HG03378 (cell line): ENCODE data around the gene PHACTR2.
A peak's percentile ranks its signal among the peaks of the same experiment; 100 is the strongest.

ENCODE experiments used
- ATAC-seq: cut with Tn5 transposase; IDR thresholded peaks from one replicate; pipeline ENCODE4 v1.9.1; 2021; ENCODE audit warnings: mild to moderate bottlenecking, moderate library complexity; ENCODE audit not compliant: unreplicated experiment

PHACTR2 gene

DNA sequence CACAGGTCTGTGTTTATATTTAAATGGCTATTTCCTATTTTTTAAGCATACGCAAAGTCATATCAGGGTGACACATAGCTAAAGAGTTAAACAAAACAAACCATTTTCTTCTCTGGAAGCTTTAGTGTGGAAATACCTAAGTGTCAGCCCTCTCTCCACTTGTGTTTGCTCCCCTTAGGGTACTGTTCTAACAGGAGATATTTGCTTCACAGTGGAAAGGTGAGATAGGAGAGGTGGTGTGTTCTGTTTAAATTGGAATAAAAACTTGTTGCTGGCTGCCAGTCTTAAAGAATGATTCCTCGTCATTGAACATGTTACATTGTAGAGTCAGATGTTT lies 18.9 kb downstream of the PHACTR2 start:
- no peak for ATAC-seq

- ATAC-seq, result no peak
Measured at GRCh38 chr6:143697076-143697800, 19.5 kb downstream of the PHACTR2 start.

DNA sequence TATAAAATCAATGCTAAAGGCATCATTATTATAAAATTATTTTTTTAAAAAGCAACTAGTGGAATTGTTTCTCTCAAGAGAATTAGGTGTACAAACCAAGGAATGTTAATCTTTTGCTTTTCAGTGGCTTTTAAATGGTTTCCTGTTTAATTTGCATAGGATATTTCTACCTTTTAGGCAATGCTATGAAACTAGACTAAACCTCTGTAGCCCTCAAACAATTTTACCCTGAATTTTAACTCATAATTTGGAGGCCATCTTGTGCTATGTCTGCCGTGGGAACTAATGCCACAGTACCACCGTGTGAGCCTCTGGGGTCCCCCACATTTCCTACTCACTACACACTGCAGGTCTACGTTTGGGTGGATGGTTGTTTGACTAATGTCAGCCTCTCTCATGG lies 20.6 kb downstream of the PHACTR2 start:
- ATAC-seq, result no peak

DNA sequence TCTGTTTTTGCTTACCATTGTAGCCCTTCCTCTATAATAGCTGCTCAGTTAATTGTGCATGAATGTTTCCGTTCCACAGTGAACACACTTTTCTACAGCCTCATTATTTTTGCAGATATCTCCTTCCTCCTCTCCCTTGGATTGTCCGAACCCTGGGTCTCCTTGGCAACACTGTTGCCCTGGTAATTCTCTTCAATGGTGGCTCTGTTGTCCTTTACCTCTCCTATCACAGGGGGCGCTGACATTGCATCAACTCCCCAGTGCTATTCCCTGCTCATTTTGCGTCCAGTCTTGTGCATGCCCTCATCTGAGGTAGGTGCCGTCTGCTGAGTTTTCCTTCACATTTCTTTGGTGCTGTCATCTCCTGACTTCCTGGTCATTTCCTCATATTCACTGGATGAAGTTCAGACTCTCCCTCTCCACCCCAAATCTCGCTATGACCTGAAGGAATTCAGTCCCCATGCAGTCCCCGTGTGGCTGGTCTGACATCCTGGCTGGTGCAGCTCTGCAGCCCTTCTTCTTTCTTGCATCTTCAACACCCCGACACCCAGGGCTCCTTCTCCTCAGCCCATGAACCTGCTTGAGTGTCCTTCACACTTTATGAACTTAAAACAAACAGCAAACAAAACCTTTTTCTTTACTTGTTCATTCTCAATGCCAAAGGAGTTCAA lies 21.1 kb downstream of the PHACTR2 start:
- no peak for ATAC-seq

DNA sequence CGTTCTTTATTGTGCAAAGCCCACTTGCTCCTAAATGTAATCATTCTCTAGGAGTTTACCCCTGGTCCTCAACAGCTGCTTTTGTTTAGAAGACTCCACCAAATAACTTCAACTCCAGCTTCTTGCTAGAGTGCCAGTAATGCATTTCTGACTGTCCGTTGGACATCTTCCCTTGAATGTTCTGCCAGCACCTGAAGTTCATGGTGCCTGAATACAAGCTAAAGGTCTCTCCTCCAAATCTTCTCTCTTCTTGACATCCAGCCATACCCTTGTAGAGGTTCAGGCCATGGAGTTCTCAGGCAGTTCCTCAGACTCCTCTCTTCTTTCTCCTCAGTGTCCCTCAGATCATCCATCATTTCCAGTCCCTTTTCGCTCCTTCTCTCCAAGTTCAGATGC lies 21.7 kb downstream of the PHACTR2 start:
- no peak for ATAC-seq

DNA sequence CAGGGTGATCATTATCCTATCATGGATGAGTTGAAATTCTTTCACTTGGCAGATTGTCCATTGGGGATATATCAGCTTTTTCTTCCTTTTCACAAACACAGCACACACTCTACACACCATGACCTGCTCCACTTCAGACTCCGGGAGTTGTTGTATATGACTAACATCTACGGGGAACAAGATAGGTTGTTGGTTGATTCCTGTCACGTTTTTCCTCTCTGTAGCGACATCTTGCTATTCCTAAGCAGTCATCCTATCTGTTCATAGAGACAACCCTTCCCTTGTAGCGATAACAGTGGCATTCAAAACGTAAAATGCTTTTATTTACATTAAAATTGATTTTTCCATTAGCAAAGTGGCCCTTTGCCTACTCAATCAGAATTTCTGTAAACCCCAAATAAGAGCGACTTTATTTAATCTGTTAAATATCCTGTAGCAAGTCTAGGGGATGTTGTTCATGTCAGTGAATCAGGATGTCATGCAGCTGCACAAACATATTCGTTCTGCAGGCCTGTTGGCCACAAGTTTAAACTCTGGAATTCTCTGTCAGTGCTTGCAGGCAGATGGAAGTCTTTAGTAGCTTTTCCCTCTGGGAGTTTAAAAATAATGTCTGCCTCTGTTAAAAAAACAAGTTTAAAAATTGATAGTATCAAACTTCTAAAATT lies 23.1 kb downstream of the PHACTR2 start:
- ATAC-seq, result no peak

DNA sequence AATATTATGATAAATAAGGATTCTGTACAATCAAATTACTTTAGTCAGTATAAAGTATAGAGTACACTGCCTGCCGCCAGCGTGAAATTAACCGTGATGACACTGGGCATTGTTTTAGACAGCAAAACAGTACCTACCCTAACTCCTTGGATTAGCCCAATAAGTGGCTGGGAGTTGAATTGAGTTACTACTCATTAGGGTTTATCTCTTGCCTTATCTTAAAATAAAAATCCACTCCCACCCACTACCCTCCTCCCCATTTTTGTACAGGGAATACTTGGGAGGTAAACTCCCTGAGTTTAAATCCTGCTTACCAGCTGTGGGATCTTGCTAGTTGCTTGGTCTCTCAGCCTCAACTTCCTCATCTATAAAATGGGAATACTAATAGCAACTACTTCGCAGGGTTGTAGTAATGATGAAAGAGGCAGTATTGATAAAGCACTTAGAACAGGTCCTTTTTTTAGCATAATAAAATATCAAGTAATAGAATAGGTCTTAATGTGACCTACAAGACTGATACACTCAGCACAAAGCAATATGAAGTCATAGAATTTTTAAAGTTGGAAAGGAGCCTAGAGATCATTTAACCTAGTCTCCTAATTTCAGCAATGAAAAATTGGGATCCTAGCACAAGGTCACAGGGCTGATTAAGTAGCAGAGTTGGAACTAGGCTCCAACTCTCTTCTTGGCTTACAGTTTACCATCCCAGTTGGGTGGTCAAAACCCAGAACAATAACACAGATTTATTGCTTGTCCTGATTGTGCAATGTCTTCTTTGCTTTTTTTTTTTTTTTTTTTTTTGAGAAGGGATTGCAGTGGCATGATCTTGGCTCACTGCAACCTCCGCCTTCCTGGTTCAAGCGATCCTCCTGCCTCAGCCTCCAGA lies 23.8 kb downstream of the PHACTR2 start:
- no peak for ATAC-seq

DNA sequence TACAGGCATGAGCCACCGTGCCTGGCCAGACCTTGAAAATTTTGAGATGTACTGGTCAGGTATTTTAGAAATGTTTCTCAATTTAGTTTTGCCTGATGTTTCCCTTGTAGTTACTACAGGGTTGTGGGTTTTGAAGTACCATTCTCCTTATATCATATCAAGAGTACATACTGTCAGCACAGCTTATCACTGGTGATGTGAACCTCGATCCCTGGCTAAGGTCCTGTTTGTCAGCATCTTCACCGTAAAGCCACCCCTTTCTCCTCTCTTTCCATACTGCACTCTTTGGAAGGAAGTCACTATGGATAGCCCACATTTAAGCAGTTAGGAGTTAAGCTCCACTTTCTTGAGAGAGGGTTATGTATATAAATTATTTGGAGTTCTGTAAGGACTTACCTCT lies 27.8 kb downstream of the PHACTR2 start:
- no peak for ATAC-seq

- no peak for ATAC-seq
Measured at GRCh38 chr6:143707697-143708096, 29.9 kb downstream of the PHACTR2 start.

DNA sequence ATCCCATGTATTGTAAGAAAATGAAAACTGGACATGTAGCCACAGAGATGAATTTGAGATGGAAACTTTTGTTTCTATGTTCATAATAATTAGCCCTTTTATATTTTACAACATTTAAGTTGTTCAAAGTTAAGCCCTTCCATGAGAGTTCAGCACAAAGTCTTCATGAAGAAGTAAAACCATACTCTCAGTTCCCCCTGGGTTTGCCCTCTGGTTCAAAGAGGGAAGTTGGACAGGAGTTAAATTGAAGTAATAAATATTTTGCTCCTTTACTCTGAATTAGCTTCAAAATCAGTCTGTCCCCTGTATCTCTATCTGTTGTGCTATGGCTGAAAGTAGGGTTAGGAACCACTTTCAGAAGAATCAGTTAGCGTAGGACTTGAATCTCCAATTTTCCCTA lies 31.1 kb downstream of the PHACTR2 start:
- no peak for ATAC-seq

- ATAC-seq, result no peak
Measured at GRCh38 chr6:143711714-143712113, 33.9 kb downstream of the PHACTR2 start.

GRCh38 chr6:143718472-143718871 lies 40.7 kb downstream of the PHACTR2 start:
- no peak for ATAC-seq

DNA sequence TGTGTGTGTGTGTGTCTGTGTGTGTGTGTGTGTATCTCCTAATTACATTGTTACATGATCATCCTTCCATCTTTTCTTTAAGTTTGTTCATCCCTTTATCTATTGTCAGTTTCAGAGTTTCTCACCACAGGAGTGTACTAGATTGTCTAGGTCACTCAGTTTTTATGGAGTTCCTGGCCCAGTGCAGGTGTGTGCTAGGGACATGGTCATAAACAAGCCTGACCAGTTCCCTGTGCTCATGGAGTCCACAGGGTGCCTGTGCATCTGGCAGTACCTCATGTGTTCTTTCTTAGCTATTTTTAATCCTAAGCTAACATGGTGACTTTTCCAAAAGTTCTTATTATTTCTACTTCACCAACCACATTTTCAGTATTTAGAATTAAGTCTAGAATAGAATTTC lies 43.9 kb downstream of the PHACTR2 start:
- ATAC-seq, result no peak

DNA sequence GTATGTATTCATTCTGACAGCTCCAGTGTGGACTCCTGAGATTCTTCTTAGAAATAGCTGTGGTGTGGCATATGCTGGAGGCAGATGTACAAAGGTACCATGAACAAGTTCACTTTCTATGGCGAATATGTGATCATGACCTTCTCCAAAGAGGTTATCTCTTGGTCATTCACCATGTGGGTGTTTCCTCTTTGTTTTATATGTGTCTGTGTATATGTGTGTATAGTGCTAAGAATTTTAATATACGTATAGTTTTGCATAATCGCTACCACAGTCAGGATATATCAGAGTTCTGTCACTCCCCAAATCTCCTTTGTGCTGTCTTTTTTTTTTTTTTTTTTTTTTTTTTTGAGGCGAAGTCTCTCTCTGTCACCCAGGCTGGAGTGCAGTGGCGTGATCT lies 47.1 kb downstream of the PHACTR2 start:
- no peak for ATAC-seq

- ATAC-seq, result peak; percentile 47
Measured at GRCh38 chr6:143726015-143726647, 48.4 kb downstream of the PHACTR2 start.

DNA sequence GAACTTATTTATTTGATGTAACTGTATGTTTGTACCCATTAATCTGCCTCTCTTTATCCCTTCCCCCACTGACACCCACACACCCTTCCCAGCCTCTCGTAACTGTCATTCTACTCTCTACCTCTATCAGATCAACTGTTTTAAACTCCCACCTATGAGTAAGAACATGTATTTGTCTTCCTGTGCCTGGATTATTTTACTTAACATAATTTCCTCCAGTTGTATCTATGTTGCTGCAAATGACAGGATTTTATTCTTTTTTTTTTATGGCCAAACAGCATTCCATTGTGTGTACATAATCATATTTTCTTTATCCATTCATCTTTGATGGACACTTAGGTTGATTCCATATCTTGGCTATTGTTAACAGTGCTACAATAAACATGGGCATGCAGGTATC lies 49.3 kb downstream of the PHACTR2 start:
- no peak for ATAC-seq

GRCh38 chr6:143731789-143732188 lies 54.0 kb downstream of the PHACTR2 start:
- ATAC-seq, result no peak

DNA sequence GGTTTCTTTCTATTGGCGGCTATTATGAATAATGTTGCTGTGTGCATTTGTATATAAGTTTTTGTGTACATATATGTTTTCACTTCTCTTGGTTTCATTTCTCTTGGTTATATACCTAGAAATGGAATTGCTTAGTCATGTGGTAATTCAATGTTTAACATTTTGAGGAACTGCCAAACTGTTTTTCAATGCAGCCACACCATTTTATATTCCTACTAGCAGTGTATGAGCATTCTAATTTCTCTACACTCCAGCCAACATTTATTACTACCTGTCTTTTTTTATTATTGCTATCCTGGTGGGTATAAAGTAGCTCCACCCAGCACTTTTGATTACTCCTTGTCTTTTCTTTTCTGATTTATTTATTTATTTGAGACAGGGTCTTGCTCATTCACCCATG lies 54.8 kb downstream of the PHACTR2 start:
- no peak for ATAC-seq

DNA sequence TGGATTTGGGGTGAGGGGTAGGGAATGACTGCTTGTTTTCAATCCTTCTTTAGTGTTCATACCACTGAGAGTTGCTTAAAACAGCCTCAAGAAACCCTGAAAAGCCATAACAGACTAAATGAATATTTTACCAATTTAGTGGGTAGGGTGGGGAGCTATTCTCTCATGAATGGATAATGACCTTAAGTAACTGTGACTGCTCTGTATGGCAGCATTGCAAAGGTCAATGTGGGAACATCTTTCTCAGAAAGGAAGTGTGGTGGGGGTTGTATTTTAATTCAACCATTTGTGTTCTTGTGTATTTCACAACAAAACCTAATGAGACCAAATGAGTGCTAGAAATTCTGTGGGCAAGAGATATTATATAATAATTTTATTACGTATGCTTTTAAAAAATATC lies 55.7 kb downstream of the PHACTR2 start:
- no peak for ATAC-seq

DNA sequence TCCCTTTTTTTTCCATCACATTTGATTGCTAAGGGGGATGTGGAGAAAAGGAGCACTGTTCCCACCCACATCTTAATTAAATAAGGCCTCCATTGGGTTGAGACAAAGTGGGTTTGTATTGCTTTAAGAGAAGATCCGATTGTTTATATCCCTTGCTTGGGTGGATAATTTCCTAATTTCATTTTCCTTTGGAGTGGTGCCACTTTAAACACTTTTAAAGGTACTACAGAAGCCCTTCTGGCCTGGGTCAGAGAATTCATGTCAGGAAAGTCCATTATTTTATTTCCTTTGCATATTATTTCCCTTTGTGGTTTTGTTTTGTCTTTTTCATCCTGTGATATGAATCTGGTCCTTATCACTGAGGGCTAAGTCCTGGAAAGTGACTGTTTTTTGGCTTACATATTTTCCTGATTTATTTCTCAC lies 56.9 kb downstream of the PHACTR2 start:
- ATAC-seq, result no peak
